GM19372 (cell line): Measurements from ENCODE around the gene ZNF821.
A peak's percentile ranks its signal among the peaks of the same experiment; 100 is the strongest.
"Not testable (repeated sequence)": the region's sequence is repeated elsewhere in the genome, so short reads cannot be mapped to it uniquely, and the experiment has no call there.

Experiments used
- ATAC-seq: cut with Tn5 transposase; IDR thresholded peaks from one replicate; pipeline ENCODE4 v1.9.1; 2021; ENCODE audit warnings: mild to moderate bottlenecking, low read depth, moderate library complexity; ENCODE audit not compliant: unreplicated experiment

Gene ZNF821

GRCh38 chr16:71863995-71864394 lies 20.0 kb downstream of the ZNF821 start:
- ATAC-seq = no peak

DNA sequence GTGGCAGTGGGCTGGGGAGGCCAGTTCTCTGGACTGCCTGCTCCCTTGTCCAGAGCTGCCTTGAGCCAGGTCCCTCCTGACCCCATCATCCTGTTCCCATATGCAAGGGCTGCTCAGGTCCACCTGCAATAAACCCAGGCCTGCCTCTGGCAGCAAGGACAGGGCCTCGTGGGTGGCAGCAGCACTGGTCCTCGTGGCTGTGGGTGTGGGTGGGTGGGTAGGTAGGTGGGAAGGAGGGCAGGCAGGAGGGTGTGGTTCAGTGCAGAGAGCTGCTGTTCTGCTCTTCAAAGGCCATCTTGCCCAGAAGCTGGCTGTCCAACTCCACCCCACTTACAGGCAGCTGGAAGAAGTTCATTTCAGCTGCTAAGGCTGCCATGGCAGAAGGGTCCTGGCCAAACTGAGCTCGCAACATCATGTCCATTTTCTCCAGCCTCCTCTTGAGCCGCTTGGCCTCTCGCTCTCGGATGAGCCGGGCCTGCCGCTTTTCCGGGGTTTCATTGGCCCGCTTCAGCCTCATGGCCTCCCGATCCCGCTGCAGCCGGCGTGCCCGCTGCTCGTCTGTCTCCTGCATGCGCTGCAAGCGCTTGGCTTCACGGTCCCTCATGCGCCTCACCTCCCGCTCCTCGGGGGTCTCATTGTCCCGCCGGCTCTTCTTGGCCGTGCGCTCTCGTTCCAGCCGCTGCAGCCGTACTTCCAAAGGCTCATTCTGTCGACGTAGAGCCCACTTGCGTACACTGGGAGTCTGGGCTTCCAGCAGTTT lies 24.0 kb downstream of the ZNF821 start:
- ATAC-seq = no peak

DNA sequence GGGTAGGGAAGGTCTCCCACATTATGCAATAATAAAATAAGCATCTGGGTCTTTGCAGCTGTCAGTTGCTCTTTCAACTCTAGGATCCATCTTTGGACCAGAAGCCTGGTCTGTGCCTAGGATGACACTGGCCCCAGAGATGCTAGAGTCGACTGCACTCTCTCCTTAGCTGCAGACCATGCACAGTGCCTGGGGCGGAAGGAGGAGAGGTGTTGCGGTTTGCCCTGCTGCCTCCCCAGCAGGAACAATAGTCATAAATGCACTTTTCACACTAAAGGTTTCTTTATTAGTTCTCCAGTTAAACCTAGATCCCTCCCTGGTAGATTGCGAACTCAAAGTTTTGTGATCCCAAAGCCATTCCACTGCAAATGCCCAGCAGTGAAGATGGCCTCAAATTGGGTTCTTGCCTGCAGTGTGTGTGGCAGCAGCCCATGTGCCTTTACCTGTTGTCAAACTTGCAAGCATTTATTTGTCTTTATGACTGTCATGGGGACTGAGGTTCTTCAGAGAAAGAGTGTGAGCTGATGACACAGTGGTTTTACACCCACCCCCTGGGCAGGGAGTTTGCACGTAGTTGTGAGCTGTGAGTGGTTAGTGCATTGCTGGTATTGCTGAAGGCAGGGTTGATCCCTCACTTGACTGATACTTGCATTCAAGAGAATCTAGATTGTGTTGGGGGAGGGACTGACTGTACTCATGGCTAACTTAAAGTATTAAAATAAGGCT lies 27.9 kb downstream of the ZNF821 start:
- no peak for ATAC-seq

GRCh38 chr16:71854369-71854948 lies 29.5 kb downstream of the ZNF821 start:
- ATAC-seq = no peak

- ATAC-seq = peak; percentile 72
Measured at GRCh38 chr16:71853413-71853812, 30.6 kb downstream of the ZNF821 start.

DNA sequence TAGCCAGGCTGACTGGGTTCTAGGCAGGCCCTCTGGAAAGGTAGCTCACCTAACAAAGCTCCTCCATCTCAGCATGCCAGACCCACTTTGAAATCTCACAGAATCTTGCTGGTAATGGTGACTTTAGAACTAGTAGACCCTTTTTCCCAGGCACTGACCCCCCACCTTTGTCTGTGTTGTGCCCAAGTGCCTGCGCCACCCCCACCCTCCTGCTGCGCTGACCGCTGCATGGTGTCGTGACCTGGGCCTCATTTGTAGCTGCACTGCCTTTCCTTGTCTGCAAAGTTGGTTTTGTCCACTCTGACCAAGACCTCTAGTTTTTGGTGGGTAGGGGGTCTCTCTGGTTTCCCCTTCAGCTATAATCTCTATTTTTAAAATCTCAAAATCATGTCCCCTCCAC lies 31.4 kb downstream of the ZNF821 start:
- ATAC-seq = no peak

DNA sequence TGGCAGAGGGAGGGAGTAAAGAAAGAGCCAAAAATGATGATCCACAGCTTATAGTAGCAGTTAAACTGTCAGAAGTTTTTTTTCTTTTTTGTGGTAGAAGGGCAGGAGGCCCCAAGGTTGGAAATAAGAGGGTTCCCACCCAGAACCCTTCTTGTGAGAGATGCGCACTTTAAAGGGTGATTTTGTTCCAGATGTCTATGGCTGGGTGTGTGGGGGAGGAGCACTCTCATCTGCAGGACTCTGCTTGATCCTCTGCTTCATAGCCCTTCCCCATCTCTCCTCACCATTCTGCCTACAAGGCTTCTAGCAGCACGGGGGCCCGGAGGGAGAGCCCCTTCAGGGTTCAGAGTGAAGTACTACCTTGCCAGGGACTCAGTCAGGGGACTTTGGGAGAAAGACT lies 31.8 kb downstream of the ZNF821 start:
- no peak for ATAC-seq

DNA sequence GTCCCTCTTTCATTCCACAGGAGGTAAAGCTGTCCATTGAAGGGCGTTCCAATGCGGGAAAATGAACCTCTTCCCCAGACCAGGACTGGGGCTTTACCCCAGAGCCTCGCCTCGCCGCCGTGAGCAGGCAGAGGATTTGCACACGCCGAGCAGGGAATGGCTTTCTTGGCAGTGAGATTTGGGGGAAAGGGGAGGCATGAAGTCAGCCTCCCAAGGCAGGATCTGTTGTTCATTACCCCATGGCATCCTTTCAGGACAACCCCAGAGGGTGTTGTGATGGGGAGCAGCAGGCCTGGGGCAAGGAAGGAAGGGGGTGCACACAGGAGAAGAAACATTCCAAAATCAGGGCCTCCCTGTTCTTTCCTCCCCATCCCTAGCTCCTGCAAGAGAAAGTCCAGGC lies 32.2 kb downstream of the ZNF821 start:
- no peak for ATAC-seq

DNA sequence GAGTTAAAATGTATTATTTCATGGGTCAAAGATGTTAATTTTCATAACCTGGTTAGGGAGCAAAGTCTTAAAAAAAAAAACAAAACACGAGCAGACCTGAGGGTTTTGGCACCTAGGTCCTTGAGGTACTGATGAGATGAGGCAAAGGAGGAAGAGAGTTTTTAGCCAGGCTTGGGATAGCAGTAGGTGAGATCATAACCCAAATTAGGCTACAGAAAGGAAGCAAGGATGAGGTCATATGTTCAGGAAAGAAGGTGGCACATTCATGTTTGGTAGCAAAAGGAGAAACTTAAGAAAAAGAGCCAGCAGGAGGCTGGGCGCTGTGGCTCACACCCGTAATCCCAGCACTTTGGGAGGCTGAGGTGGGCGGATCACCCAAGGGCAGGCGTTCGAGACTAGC lies 35.4 kb downstream of the ZNF821 start:
- ATAC-seq = no peak

GRCh38 chr16:71847096-71847495 lies 36.9 kb downstream of the ZNF821 start:
- no peak for ATAC-seq

GRCh38 chr16:71846431-71846830 lies 37.6 kb downstream of the ZNF821 start:
- ATAC-seq = no peak

- peak; percentile 62 for ATAC-seq
Measured at GRCh38 chr16:71845639-71846430, 38.1 kb downstream of the ZNF821 start, which contains the start of gene ATXN1L. Gene ATXN1L, plus strand, starts transcription at chr16:71845976. Its CDS starts 3,765 bp downstream, at chr16:71849741.

- ATAC-seq = no peak
Measured at GRCh38 chr16:71843572-71843971, 40.4 kb downstream of the ZNF821 start.

DNA sequence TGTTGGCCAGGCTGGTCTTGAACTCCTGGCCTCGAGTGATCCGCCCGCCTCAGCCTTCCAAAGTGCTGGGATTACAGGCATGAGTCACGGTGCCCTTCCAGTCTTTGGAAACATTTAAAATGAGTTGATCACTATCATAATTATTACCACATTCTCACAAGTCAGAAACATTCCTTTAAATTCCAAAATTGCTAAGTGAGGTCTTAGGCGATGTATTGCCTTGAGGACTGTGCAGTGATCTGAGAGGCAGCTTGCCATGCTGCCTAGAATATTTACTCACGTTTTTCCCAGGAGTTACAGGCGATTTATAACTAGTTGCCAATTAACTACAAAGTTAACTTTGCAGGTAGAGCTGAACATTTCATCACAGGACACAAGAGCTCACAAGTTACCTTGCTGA lies 43.9 kb downstream of the ZNF821 start:
- ATAC-seq = no peak

GRCh38 chr16:71837150-71837549 lies 46.8 kb downstream of the ZNF821 start:
- ATAC-seq = no peak

- ATAC-seq = no peak
Measured at GRCh38 chr16:71834291-71834690, 49.7 kb downstream of the ZNF821 start.

GRCh38 chr16:71832112-71832511 lies 51.9 kb downstream of the ZNF821 start:
- not testable (repeated sequence) for ATAC-seq

DNA sequence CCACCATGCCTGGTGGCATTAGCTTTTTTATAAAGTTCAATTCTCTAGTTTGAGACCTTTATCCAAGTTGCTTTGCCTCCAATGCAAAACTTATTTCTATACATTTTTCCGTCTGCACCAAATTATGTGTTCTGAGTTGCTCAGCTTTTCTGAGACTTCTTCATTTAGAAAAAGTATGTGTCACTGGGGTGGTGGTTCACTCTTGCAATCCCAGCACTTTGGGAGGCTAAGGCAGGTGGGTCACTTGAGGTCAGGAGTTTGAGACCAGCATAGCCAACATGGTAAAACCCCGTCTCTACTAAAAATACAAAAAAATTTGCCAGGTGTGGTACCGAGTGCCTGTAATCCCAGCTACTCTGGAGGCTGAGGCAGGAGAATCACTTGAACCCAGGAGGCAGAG lies 52.3 kb downstream of the ZNF821 start:
- ATAC-seq = not testable (repeated sequence)

DNA sequence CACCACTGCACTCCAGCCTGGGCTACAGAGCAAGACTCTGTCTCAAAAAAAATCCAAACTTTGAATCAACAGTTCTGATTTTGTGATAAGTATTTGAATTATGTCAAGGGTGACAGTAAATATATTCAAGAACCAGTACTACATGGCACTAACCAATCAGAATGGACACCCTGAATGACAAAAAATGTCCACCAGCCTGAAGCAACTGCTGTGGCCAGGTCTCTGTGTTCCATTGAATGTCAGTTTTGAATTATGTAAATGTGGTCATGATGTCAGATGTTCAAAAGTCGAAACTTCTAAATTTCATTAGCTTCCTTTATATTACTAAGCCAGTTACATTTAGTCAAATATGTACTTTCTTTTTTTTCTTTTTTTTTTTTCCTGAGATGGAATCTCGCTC lies 53.6 kb downstream of the ZNF821 start:
- no peak for ATAC-seq

- ATAC-seq = no peak
Measured at GRCh38 chr16:71826533-71827017, 57.4 kb downstream of the ZNF821 start.

- not testable (repeated sequence) for ATAC-seq
Measured at GRCh38 chr16:71817155-71817500, 66.9 kb downstream of the ZNF821 start.
